GM12864 (cell line): ENCODE measurements around the gene RGR.
A peak's percentile ranks its signal among the peaks of the same experiment; 100 is the strongest.

Source experiments
- DNase-seq: peaks from one replicate; pipeline ENCODE4 v3.0.0-alpha.2; 2011; ENCODE audit warnings: low read depth
- H3K4me3 ChIP-seq: 2 replicates; pipeline ENCODE4 v1.5.1; 2011; ENCODE audit warnings: mild to moderate bottlenecking, low read depth, low read length, control low read depth
- TF ChIP-seq, protein P1 (sequence below): IDR thresholded peaks from 2 replicates; pipeline ENCODE4 v1.5.1; 2011; ENCODE audit warnings: low read depth, mild to moderate bottlenecking, moderate library complexity, low read length, control low read depth, inconsistent platforms; ENCODE audit errors: missing control alignments

RGR gene

DNA sequence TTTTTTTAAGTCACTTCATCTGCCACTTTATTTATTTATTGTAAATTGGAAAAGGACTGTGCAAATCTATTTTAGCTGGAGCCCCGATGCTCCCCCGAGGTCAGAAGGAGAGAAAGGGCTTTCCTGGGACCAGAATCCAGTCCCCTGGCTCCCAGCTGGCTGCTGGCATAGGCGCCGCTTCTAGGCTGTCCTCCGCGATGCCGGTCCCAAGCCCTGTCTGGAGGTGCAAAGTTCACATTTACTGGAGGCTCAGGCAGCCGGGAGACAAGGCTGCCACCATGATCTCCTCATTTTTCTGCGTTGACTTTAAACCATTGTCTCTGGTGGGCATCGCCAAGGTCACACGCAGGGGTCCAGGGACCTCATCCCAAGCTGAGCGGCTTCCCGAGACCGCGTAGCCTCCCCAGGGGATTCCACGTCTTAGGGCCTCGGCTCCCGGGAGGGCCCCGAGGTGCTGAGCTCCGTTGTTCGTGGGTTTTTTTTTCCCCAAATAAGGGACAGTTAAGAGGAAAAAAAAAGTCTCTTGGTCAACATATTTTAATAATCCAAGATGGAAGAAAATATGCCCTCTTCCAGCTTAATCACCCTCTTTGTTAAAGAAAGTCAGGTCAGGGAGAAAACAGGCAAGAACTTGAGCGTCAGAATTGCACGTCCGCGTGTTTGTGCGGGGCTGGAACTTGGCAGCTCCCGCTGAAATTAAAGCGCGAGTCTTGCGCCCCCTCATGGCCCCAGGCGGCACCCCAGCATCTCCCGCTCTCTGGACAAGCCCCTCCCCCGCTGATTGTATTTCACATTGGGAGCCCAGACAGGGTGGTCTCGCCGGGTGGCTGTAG lies 11.9 kb downstream of the RGR start:
- no peak overlapping the region for H3K4me3 ChIP-seq
- no peak for DNase-seq
- TF ChIP-seq, protein P1, sequence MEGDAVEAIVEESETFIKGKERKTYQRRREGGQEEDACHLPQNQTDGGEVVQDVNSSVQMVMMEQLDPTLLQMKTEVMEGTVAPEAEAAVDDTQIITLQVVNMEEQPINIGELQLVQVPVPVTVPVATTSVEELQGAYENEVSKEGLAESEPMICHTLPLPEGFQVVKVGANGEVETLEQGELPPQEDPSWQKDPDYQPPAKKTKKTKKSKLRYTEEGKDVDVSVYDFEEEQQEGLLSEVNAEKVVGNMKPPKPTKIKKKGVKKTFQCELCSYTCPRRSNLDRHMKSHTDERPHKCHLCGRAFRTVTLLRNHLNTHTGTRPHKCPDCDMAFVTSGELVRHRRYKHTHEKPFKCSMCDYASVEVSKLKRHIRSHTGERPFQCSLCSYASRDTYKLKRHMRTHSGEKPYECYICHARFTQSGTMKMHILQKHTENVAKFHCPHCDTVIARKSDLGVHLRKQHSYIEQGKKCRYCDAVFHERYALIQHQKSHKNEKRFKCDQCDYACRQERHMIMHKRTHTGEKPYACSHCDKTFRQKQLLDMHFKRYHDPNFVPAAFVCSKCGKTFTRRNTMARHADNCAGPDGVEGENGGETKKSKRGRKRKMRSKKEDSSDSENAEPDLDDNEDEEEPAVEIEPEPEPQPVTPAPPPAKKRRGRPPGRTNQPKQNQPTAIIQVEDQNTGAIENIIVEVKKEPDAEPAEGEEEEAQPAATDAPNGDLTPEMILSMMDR = peak; percentile 66

DNA sequence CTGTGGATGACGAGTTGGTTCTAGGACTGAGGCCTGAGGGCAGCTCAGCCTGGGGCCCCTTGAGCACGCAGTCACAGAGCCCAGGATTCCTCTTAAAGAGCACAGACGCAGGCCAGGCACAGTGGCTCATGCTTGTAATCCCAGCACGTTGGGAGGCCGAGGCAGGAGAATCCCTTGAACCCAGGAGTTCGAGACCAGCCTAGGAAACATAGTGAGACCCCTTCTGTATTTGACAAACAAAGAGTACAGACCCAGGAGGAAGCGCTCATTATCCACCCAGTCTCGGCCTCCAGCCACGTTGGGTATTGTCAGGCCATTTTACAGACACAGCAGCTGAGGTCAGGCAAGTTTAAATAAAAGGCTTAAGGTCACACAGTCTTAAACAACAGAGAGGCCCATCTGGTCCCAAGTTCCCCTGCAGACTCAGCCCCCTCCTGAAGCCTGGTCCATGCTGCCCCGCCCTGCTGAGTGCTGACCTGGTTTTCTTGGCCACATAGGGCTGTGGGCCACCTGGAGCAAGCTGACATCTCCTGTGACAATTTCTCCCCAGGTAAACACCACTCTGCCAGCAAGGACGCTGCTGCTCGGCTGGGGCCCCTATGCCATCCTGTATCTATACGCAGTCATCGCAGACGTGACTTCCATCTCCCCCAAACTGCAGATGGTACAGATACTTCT lies 12.6 kb downstream of the RGR start:
- TF ChIP-seq, protein P1 = no peak
- no peak for DNase-seq

DNA sequence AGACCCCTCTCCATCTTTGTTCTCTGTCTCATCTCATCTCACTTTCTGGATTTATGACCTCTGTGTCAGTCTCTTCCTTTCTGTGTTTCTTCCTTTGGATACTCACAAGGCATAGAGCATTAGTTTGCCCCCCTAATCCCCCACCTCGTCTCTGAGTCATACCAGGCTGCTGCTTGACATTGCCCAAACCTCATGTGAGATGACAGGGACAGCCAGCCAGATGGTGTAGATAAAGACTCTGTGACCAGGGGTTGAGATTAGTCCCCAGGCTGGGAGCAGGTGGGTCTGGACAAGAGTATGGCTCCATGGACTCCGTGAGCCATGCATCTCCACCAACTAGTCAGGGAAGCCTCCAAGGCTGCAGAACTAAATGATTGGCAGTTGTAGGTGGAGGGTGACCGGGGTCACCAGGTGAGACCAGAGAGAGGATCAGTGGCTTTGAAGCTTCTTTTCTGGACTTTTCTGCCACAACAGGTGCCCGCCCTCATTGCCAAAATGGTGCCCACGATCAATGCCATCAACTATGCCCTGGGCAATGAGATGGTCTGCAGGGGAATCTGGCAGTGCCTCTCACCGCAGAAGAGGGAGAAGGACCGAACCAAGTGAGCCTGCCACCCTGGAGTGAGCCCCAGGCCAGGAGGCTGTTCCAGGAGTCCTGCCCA lies 13.3 kb downstream of the RGR start:
- TF ChIP-seq, protein P1 = no peak
- no peak for DNase-seq
- no peak overlapping the region for H3K4me3 ChIP-seq

More for the DNA sequence above, 12.6 kb downstream of the RGR start:
- no peak overlapping the region for H3K4me3 ChIP-seq

DNA sequence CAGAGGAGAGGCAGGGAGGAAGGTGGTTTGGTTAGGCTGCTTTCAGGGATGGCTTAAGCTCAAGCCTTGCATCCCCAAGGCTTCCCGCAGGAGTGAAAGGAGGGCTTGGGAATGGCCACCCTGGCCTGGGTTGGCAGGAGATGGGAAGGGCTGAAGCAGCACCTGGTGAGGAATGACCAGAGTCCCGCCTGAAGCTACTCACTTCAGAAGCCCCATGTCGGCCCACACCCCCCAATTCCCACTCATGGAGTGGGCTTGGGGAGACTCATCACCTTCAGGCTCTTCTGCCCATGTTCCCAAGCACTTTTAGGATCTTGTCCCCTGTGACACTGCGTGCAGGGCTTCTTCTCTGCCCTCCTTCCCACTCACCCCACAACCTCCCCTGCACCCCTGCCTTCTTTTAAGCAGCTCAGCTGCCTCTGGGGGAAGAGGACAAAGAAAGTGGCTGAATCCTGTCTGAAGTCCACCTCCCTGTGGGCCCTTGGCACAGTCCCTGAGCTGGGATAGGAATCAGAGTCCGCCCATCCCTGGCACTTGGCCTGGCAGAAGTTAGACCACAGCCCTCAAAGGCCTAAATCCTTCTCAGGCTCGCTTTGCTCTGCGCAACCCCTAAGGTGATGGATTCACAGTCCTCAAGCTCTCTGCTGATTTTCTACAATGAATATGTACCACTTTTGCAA lies 16.5 kb downstream of the RGR start:
- no peak overlapping the region for H3K4me3 ChIP-seq
- TF ChIP-seq, protein P1 = no peak
- no peak for DNase-seq

DNA sequence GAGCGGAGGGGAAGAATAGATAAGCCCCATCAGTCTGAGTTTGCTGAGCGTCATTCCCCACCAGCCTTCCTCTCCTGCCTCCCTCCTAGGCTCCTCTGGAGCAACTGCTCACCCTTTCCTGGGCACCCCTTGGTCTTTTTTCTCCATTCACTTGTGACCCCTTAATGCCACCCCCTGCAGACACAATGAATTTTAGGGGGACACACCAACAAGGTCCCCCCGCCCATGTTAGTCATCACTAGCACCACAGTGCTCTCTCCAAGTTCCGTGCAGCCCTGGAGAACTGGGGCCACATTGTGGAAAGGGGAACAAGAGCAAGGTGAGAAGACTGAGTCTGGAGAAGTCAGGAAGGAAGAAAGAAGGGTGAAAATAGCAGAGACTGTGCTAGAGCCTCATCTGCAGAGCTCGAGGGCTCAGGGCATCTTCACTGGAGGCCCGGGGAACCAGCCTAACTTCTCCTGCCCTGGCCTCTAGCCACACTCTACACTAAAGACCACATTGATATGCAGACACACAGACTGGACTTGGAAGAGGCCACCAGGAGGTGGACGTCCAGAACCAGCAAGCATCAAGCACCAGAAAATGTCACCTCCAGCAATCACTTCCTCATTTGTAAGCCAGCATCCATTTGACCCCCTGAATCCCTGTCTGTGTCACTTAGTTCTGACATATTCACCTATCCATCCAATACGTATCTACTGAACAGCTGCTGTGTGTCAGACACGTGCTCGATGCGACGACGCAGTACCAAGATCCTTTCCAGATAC lies 17.5 kb downstream of the RGR start:
- TF ChIP-seq, protein P1 = no peak
- no peak for DNase-seq

DNA sequence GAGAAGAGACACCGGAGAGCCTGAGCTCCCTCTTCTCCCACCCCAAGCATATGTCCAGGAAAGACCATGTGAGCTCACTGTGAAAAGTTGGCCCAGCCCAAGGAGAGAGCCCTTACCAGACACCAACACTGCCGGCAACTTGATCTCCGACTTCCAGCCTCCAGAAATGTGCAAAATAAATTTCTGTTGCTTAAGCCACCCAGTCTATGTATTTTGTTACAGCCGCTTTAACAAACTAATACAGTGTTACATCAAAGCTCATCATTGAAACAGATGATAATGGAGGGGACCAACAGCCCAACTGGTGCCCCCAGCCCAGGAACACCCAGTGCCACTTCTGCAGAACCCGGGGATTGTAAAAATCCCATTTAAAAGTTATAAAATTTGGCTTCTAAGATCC lies 18.9 kb downstream of the RGR start:
- no peak overlapping the region for H3K4me3 ChIP-seq
- TF ChIP-seq, protein P1 = no peak
- DNase-seq = no peak

More for the DNA sequence above, 17.5 kb downstream of the RGR start:
- no peak overlapping the region for H3K4me3 ChIP-seq
